ENCODE data around the gene COQ2.
"Not testable (repeated sequence)": the region's sequence is repeated elsewhere in the genome, so short reads cannot be mapped to it uniquely, and the experiment has no call there.

The COQ2 gene

DNA sequence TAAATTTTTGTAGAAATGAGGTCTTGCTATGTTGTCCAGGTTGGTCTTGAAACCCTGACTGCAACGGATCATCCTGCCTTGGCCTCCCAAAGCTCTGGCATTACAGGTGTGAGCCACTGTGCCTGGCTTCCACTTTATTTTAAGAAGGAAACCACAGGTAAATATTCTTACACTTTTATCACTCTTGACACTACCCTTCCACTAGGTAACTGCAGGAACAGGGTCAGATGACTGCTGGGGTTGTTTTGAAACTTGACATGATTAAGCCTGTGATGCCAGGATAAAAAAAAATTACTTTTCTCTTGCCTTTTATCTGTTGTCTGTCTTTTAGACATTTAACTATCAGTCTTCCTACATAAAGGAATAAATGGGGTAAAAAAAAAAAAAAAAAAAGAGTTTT lies 43.5 kb downstream of the COQ2 start:
- no peak for DNase-seq

DNA sequence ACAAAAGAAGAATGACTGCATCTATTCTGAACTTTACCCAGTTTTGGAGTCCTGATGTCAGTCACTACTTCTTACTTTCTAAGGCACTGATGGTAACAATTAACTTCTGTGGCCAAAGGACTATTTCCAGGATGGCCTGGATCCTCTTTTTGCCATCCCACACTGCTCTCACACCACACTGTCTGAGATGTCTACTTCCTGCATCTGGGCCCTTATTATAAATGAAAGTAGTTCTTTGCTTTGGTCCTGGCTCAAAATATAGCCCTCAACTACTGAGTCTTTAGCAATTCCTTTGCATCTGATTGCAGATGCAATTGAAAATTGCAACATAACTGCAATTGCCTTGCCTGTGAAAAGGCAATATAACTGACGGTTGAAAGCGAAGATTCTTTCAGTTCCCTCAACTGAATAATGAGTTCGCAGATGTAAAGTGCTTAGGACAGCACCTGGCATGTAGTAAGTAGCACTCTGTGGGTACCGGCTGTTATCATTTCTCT lies 44.2 kb downstream of the COQ2 start:
- no peak for DNase-seq

- DNase-seq: no peak
These were observed 46.0 kb downstream of the COQ2 start for GRCh38 chr4:83238393-83239248.

DNA sequence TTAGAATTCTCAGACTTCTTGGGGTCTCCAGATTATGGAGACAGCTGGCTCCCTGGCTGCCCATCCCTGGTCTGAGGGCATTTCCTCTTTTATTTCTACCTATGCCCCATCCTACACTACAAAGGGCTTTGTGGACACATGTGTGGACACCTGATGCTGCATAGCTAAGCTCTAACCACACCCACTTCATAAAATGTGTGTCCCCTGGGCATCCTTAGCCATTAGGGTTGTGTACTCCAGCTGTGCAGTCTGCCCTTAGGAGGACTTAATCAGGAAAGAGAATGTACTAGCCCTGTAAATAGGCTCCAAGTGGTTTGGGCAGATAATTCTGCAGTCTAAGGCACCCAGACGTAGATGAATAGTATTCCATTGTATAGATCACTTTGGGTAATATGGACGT lies 47.0 kb downstream of the COQ2 start:
- DNase-seq: peak; percentile 1

GRCh38 chr4:83235645-83236133 lies 48.9 kb downstream of the COQ2 start:
- DNase-seq: not testable (repeated sequence)

DNA sequence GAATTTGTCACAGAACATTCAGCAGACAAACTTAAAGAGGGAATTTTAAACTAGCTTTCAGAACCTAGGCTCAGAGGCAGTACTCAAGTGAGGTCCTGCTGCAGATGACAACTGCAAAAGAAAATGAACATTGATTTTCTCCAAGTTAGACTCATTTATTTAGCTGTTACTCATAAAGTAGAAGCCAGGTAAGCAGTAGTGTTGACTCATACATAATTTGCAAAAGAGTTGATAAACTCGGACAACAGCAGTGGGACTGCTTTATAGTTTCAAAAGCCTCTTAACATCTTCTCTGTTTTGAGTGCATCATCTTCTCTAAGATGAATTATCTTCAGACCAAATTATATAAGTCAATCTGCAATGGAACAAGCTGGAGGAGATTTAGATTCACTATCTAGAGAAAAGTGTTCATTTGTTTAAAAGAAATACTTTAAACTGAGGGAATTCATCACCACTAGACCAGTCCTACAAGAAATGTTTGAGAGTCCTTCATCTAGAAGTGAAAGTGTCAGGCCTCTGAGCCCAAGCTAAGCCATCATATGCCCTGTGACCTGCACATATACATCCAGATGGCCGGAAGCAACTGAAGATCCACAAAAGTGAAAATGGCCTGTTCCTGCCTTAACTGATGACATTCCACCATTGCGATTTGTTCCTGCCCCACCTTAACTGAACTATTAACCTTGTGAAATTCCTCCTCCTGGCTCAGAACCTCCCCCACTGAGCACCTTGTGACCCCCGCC lies 49.5 kb downstream of the COQ2 start:
- no peak for DNase-seq

GRCh38 chr4:83234387-83234786 lies 50.2 kb downstream of the COQ2 start:
- not testable (repeated sequence) for DNase-seq

- no peak for DNase-seq
These were observed 52.5 kb downstream of the COQ2 start for GRCh38 chr4:83232082-83232481.

DNA sequence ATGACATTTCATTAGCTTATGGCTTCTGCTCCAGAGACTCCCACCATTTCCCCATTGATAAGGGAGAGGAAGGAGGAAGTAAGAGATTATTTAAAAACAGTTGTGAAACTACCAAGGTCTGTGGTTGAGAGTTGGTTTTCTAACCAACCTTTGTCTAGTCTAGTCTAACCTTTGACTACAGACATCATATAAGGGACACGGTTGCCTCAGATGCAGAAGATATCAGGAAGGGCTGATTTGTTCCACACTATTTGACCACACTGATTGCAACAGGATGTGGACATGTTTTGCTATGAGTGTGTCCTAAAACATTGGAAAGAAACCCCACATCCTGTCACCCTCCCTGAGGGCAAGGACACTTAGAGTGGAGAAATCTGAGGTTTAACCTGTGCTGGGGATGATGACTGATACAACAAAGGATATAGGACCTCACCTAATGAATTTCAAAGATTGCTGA lies 53.0 kb downstream of the COQ2 start:
- DNase-seq: no peak

DNA sequence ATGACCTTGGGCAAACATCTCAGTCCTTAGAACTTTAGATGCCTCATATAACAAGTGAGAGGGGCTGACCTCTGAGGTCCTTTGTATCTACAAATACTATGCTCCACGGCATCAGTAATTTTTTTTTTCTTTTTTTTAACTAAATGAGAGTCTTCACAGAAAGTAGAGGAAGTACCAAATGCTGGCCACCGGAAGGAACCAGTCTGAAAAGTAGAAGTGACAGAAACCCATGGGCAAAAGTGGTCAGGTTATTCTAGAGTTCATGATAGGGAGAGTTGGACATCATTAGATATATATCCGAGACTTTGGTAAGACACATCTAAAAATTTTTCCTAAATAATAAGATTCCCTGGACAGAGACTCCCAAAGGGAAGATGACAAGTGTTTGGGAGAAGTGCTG lies 53.7 kb downstream of the COQ2 start:
- DNase-seq: no peak

GRCh38 chr4:83229791-83230190 lies 54.8 kb downstream of the COQ2 start:
- DNase-seq: no peak

DNA sequence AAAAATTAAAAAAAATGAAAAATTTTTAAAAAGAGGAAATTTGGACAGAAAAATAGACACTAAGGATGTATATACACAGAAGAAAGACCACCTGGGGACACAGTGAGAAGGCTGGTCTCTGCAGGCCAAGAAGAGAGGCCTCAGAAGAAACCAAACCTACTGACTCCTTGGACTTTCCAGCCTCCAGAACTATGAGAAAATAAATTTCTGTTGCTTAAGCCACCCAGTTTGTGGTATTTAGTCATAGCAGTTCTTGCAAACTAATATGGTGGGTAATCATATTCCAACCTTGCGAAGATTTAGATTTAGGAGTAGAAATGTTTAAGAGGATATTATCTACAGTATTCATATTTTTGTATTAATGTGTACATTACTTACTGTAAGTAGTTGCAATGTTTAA lies 56.4 kb downstream of the COQ2 start:
- DNase-seq: no peak

- DNase-seq: no peak
These were observed 59.9 kb downstream of the COQ2 start for GRCh38 chr4:83224502-83225197.

DNA sequence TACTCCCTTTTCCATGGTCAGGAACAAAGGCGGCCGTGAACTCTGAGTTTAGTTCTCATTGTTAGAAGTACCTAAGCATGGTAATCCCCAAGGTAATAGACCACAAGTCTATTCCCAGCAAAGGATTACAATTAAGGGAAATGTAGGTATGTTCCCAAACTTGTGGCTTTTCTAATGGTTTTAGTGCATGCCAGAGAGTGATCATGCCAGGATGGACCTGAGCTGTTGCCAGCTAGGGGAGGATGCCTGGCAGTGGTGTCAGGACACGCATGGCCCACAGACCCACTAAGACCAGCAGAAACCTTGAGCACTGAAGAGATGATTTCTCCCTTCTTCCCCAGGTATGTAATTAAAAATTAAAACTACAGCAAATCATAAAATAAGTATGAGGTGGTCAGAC lies 60.8 kb downstream of the COQ2 start:
- DNase-seq: no peak

GRCh38 chr4:83221897-83222441 lies 62.6 kb downstream of the COQ2 start:
- no peak for DNase-seq

- peak; percentile 36 for DNase-seq
These were observed 65.0 kb downstream of the COQ2 start for GRCh38 chr4:83219344-83220331.

- no peak for DNase-seq
These were observed 66.7 kb downstream of the COQ2 start for GRCh38 chr4:83217721-83218522.

DNA sequence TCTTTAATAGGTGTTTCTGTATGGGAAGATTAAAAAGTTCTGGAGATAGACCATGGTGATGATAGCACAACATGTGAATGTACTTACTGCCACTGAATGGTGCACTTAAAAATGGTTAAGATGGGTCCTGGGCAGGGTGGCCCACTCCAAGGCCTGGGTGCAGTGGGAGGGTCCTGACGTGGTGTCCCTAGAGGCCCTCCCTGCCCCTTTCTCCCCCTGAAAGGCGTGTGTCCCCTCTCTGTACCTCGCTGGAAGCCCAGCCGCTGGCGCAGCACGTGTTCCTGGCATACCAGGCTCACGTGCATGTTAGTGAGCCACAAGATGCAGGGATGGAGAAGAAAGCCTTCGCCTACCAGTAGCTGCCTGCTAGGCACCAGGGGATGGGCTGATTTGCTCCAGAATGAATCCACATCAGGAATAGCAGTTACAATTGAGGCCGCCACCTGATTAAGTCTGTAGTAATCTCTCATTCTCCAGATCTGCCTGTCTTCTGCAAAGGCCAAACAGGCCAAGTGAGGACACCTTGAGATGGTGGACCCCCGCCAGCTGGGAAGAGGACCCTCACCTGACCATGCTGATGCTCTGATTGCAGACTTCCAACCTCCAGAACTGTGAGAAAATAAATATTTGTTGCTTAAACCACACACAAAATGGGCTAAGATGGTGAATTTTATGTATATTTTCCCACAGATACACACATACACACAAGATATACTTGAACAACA lies 67.5 kb downstream of the COQ2 start:
- no peak for DNase-seq

GRCh38 chr4:83214079-83214478 lies 70.5 kb downstream of the COQ2 start:
- DNase-seq: no peak

Measured in NCI-H524 treated with DMSO at 0.1 percent for 48 hours (cell line).